Left lung (tissue), 10 donors: ENCODE data around the gene RAB6C. TPM values are rescaled to one million over a fixed set of nuclear protein-coding genes. Genes with fewer than 3 reads are reported as not detected.
"Not testable (repeated sequence)": the region's sequence is repeated elsewhere in the genome, so short reads cannot be mapped to it uniquely, and the experiment has no call there.

Source experiments
- ATAC-seq: fragments of 200-7000 bp; cut with Tn5 transposase; one replicate; pipeline ENCODE4 v1.9.1; 2020; ENCODE audit warnings: moderate library complexity
- DNase-seq, 4 donors: peaks; one replicate each; pipeline ENCODE4 v3.0.0-alpha.2; 2013 to 2020
- H3K27ac ChIP-seq, 2 donors: fragments of 200-600 bp; sonication (generic) in 1 of 2; one replicate each; pipeline versions ENCODE4 v1.5.0 to v1.8.0; 2020 to 2021
- H3K27me3 ChIP-seq, 2 donors: fragments of 200-600 bp; sonication (generic) in 1 of 2; one replicate each; pipeline versions ENCODE4 v1.5.0 to v1.8.0; 2020 to 2021
- H3K36me3 ChIP-seq, 2 donors: fragments of 200-600 bp; sonication (generic) in 1 of 2; one replicate each; pipeline versions ENCODE4 v1.5.0 to v1.8.0; 2020 to 2021
- H3K4me1 ChIP-seq, 2 donors: fragments of 200-600 bp; one replicate each; pipeline ENCODE4 v1.8.0; 2021
- H3K4me3 ChIP-seq, 2 donors: fragments of 200-600 bp; sonication (generic) in 1 of 2; one replicate each; pipeline versions ENCODE4 v1.5.0 to v1.8.0; 2020 to 2021; ENCODE audit warnings: mild to moderate bottlenecking in 1 of 2
- H3K9me3 ChIP-seq, 2 donors: fragments of 200-600 bp; sonication (generic) in 1 of 2; one replicate each; pipeline versions ENCODE4 v1.5.0 to v1.8.0; 2020 to 2021
- intact Hi-C, 2 donors: fragments of 100-400 bp; cut with DNase I; formaldehyde crosslinking; loops; one replicate each; pipeline versions ENCODE4 v1.11.2 to v1.14.2; 2022
- polyA plus RNA-seq, 6 donors: library from polyadenylated mRNA; unstranded; fragments of 120-200 nt; gene quantifications; one replicate each; pipeline ENCODE4 v1.2.1, GENCODE V29; 2013; ENCODE audit not compliant: insufficient read length in 6 of 6
- total RNA-seq, 2 donors: library from RNA; stranded (reverse); fragmentation: NEBNext Ultra II Directional; extraction: Animal tissue kit (Norgen Biotek cat#: 25700); gene quantifications; one replicate each; pipeline ENCODE4 v1.2.1, GENCODE V29; 2021
- TF ChIP-seq, protein P1 (sequence below), 2 donors: fragments of 200-600 bp; sonication (generic) in 1 of 2; IDR thresholded peaks; one replicate each; pipeline versions ENCODE4 v1.5.0 to v1.8.0; 2021; ENCODE audit warnings: antibody characterized with exemption in 2 of 2
- donor health status: DM: no; HTN: yes; CAD: no.
- donor health status: DM: no; HTN: no; CAD: no.

The RAB6C gene
- total and polyA plus RNA-seq, 8 donors, result 0.09 to 0.78 (median 0.26) TPM; not detected in 2

DNA sequence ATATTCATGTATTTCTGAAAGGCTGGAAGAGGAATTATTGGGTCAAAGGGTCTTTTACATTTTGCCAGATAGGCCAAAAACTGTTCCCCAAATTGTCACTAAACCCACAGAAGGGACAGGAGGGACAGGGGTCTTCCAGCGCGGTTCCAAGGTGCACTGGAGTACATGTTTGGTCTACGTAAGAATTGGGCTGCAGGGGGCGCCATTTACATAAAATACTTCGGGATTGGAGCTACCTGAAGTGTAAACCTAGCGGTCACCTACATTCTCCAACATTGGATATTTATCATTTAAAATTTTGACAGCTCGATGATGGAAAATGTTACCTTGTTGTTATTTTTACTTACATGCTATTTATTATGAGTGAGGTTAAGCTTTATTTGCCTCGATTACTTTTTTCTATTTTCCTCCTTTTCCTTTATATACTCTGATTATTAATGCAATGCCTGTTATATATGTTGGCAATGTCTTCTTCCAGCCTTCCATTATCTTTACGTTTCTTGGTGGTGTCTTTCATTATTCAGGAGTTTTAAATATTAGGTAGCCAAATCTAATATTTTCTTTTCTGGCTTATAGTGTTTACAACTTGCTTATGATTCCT lies 43.0 kb upstream of the RAB6C start:
- TF ChIP-seq, protein P1, sequence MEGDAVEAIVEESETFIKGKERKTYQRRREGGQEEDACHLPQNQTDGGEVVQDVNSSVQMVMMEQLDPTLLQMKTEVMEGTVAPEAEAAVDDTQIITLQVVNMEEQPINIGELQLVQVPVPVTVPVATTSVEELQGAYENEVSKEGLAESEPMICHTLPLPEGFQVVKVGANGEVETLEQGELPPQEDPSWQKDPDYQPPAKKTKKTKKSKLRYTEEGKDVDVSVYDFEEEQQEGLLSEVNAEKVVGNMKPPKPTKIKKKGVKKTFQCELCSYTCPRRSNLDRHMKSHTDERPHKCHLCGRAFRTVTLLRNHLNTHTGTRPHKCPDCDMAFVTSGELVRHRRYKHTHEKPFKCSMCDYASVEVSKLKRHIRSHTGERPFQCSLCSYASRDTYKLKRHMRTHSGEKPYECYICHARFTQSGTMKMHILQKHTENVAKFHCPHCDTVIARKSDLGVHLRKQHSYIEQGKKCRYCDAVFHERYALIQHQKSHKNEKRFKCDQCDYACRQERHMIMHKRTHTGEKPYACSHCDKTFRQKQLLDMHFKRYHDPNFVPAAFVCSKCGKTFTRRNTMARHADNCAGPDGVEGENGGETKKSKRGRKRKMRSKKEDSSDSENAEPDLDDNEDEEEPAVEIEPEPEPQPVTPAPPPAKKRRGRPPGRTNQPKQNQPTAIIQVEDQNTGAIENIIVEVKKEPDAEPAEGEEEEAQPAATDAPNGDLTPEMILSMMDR (IDR thresholded peaks at IDR 0.05), result no peak
- Histone ChIP-seq H3K9me3 (no peaks in the 10 kb centered on the region), H3K4me3 (no peak overlapping the region), H3K27ac (no peak overlapping the region), H3K4me1 (no peaks in the 10 kb centered on the region), H3K36me3 (no peaks in the 10 kb centered on the region), H3K27me3 (peaks cover 0 to 52% of the 10 kb centered on the region in 2 donors)
- DNase-seq (peak in 1 of 4 donors; percentile 55), ATAC-seq (no peak)
- intact Hi-C loops, result no loop called here

- H3K4me3 ChIP-seq, intact Hi-C loops, H3K4me1 ChIP-seq, H3K27ac ChIP-seq, H3K36me3 ChIP-seq, ATAC-seq, H3K9me3 ChIP-seq: not testable (repeated sequence)
- peaks cover 0 to 26% of the 10 kb centered on the region in 2 donors for H3K27me3 ChIP-seq
- DNase-seq, result peak in 1 of 4 donors; percentile 66
Measured at GRCh38 chr2:129938850-129939471, 40.5 kb upstream of the RAB6C start.

- DNase-seq, H3K4me3 ChIP-seq, H3K36me3 ChIP-seq, H3K4me1 ChIP-seq, ATAC-seq, H3K9me3 ChIP-seq, intact Hi-C loops, H3K27ac ChIP-seq, H3K27me3 ChIP-seq: not testable (repeated sequence)
Measured at GRCh38 chr2:129943456-129943855, 36.0 kb upstream of the RAB6C start.

GRCh38 chr2:129945557-129945956 lies 33.9 kb upstream of the RAB6C start:
- Histone ChIP-seq H3K4me1 (no peaks in the 10 kb centered on the region), H3K27ac (no peak overlapping the region), H3K9me3 (no peaks in the 10 kb centered on the region), H3K27me3 (no peaks in the 10 kb centered on the region), H3K36me3 (no peaks in the 10 kb centered on the region), H3K4me3 (no peak overlapping the region)
- DNase-seq (no peak), ATAC-seq (no peak)
- intact Hi-C loops, result no loop called here
- TF ChIP-seq, protein P1 (IDR thresholded peaks at IDR 0.05), result no peak

- H3K36me3 ChIP-seq, H3K4me1 ChIP-seq, H3K27me3 ChIP-seq, ATAC-seq, H3K4me3 ChIP-seq, H3K27ac ChIP-seq, intact Hi-C loops, DNase-seq, H3K9me3 ChIP-seq: not testable (repeated sequence)
Measured at GRCh38 chr2:129947712-129948111, 31.8 kb upstream of the RAB6C start.

GRCh38 chr2:129956171-129956570 lies 23.3 kb upstream of the RAB6C start:
- intact Hi-C loops, H3K9me3 ChIP-seq, DNase-seq, H3K27ac ChIP-seq, H3K4me3 ChIP-seq, H3K4me1 ChIP-seq, H3K36me3 ChIP-seq, H3K27me3 ChIP-seq, ATAC-seq: not testable (repeated sequence)

- TF ChIP-seq, protein P1 (IDR thresholded peaks at IDR 0.05), result no peak
- H3K4me1 ChIP-seq, result no peaks in the 10 kb centered on the region
- H3K9me3 ChIP-seq, result no peaks in the 10 kb centered on the region
- H3K27me3 ChIP-seq, result no peaks in the 10 kb centered on the region
- H3K4me3 ChIP-seq, result no peak overlapping the region
- no peak for DNase-seq
- H3K27ac ChIP-seq, result no peak overlapping the region
- H3K36me3 ChIP-seq, result no peaks in the 10 kb centered on the region
- intact Hi-C loops, result no loop called here
- ATAC-seq, result no peak
Measured at GRCh38 chr2:129957891-129958290, 21.6 kb upstream of the RAB6C start.

- H3K4me1 ChIP-seq, DNase-seq, H3K27me3 ChIP-seq, ATAC-seq, H3K27ac ChIP-seq, H3K9me3 ChIP-seq, H3K36me3 ChIP-seq, H3K4me3 ChIP-seq, intact Hi-C loops: not testable (repeated sequence)
Measured at GRCh38 chr2:129958736-129959135, 20.7 kb upstream of the RAB6C start.

- ATAC-seq, H3K27ac ChIP-seq, H3K36me3 ChIP-seq, DNase-seq, H3K4me1 ChIP-seq, H3K27me3 ChIP-seq, intact Hi-C loops, H3K4me3 ChIP-seq, H3K9me3 ChIP-seq: not testable (repeated sequence)
Measured at GRCh38 chr2:129968605-129969004, 10.9 kb upstream of the RAB6C start.
